Umbilical cord (tissue), 2 donors: ENCODE data around the gene TMPRSS3. TPM values are rescaled to one million over a fixed set of nuclear protein-coding genes. Genes with fewer than 3 reads are reported as not detected.

Experiments used
- DNase-seq: peaks from one replicate; pipeline ENCODE4 v3.0.0-alpha.2; 2015; ENCODE audit warnings: low spot score
- total RNA-seq: library from RNA; depleted of rRNA; stranded (reverse); fragments of >200 nt; gene quantifications from one replicate; pipeline ENCODE4 v1.2.3, GENCODE V29; 2014; ENCODE audit warnings: low replicate concordance; ENCODE audit not compliant: insufficient read depth

Gene TMPRSS3
- total RNA-seq, 1 donor from 2014 or later: 1.7 TPM

DNA sequence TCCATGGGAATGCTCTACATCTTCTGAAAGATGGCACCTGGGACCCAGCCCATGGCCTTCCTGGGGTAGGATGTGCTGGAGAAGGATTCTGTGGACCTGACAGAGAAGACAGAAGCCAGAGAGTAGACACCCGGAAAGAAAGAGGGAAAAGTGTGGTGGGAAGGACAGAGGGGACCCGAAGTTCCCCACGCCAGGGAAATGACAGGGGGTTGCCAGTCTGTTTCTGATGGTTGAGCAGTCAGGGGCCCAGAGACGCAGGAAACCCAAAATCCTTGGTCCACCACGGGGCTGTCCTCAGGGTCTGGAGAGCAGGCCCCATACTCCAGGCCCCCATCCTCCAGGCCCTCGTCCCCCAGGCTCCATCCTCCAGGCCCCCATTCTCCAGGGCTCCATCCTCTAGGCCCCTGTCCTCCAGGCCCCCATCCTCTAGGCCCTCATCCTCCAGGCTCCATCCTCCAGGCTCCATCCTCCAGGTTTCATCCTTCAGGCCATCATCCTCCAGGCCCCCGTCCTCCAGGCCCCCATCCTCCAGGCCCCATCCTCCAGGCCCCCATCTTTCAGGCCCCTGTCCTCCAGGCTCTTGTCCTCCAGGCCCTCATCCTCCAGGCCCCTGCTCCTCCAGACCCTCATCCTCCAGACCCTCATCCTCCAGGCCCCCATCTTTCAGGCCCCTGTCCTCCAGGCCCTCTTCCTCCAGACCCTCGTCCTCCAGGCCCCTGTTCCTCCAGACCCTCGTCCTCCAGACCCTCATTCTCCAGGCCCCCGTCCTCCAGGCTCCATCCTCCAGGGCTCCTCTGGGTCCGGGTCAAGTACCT, 44.0 kb downstream of the TMPRSS3 start:
- no peak for DNase-seq

DNA sequence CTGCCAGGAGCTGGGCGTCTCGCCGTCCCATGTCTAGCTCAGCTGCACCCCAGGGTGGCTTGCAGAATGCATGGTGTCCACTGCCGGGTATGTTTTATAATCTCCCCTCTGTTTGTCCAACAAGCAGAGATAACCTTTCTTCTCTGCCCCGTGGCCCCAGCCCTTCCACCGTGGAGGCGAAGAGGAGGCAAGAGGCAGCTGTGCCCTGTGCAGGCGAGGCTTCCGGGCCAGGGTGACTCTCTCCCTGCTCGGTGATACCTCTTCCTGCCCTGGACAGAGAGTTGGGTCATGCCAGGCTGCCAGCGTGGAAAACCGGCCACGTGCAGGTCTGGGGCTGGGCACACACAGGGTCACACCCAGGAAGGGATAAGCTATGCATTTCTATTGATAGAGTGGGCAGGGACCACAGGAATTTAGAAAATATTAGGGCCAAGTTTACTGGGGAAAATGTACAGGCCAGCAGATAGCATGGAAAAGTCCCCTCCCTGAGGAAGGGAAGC, 44.9 kb downstream of the TMPRSS3 start, which contains the start of gene TFF2:
TFF2 (minus strand) TSS at position 68 of the 500 bp plus-strand sequence; CDS start at position 31, 37 bp downstream.
- DNase-seq: no peak

DNA sequence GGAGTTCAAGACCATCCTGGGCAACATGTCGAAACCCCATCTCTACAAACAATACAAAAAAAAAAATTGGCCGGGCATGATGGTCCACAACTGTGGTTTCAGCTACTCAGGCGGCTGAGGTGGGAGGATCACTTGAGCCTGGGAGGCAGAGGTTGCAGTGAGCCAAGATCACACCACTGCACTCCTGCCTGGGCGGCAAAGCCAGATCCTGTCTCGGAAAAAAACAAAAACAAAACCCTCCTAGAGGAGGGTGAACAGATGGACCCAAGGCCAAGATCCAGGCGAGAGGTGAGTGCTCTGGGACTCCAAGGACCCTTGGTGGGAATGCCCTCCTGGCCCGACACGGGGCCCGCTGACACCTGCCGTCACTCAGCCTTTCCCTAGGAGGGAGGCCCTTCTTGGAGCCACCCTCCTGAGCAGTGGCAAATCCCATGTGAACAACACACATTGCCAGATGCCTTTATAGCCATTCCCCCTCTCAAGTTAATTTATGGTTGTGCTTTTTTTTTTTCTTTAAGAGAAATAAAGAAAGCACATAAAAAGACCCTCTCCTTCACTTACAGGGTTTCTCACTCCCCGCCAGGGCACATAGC, 45.4 kb downstream of the TMPRSS3 start:
- no peak for DNase-seq

DNA sequence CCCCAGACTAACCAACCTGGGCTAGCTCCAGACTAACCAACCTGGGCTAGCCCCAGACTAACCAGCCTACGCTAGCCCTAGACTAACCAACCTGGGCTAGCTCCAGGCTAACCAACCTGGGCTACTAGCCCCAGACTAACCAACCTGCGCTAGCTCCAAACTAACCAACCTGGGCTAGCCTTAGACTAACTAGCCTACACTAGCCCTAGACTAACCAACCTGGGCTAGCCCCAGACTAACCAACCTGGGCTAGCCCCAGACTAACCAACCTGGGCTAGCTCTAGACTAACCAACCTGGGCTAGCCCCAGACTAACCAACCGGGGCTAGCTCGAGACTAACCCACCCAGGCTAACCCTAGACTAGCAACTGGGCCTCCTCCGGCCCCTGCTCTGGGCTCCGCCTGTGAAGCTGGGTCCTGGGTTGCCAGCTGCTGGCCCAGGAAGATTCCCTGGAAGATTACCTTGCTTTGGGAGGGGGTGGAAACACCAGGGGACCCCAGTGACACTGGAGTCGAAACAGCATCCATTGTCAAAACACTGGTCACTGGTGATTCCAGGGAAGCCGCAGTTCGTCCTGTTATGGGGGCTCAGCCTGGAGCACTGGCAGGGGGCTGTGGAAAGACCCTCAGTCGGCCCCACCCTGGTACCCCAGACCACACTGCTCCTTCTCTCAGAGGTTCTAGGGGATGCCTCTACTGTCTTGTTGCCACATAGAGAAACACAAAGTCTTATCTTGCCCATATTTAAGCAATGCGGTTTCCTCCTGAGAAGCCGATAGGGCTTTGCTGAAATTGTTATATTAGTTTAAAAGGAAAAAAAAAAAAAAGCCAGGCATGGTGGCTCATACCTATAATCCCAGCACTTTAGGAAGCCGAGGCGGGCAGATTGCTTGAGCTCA, 46.2 kb downstream of the TMPRSS3 start:
- no peak for DNase-seq

DNA sequence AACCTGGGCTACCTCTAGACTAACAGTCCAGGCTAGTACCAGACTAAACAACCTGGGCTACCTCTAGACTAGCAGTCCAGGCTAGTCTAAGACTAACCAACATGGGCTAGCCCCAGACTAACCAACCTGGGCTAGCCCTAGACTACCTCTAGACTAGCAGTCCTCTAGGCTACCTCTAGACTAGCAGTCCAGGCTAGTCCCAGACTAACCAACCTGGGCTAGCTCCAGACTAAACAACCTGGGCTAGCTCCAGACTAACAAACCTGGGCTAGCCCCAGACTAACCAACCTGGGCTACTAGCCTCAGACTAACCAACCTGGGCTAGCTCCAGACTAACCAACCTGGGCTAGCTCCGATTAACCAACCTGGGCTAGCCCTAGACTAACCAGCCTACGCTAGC, 47.1 kb downstream of the TMPRSS3 start:
- no peak for DNase-seq

DNA sequence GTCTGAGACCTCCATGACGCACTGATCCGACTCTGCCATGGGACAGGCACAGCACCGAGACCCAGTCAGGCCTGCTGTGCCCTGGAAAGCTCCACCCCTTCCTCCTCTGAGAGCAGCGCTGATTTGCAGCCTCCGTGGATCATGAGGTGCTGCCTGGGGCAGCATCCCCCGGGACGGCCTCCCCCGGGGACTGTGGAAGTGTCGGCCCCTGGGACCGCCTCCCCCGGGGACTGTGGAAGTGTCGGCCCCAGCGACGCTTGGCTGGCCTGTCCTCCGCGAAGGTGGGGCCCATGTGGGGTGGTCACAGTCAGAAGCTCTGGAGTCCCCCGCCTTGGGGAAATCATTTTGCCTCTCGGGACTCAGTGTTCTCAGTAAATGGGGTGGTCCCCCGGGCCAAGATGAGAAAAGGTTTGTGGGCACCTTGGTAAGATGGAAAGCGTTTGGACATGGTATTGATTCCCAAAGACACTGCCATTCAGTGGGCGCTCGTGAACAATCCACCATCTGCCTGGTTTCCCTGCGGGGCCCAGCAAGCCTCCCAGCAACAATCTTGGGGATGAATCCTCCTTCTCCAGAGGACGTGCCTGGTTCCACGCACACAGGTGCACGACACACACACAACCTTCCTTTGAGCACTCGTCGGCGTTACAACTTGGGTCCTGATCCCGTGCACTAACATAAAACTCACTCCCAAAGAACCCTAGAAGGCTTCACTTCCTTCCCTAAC, 48.1 kb downstream of the TMPRSS3 start:
- DNase-seq: no peak

DNA sequence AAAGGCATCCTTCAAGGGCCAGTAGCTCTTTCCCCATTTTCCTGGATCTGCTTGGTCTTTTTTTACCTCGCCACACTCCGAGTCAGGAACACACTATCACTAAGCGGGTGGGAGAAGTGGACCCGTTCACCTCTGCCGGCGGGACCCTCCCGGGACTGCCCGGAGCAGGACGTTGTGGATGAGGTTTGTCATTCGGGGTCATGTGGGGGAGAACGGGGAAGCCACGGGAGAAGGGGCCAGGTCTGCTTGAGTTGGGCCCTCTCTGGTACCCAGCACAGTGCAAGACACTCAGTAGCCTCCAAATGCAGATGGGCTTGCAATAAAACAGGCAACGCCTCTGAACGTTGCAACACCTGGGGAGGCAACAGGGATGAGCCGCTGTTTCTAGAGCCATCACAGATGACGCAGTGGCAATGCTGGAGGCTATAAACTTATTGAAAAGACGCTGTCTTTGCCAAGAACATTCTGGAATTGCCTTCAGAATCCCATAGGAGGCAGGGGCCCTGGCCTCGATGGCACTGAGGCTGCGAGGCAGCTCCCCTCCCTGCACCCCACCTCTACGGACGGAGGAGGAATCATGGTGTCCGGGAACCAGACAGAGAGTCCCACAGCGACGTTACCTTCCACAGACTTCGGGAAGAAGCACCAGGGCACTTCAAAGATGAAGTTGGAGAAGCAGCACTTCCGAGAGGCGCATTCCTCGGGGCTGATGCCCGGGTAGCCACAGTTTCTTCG, 48.8 kb downstream of the TMPRSS3 start:
- no peak for DNase-seq

DNA sequence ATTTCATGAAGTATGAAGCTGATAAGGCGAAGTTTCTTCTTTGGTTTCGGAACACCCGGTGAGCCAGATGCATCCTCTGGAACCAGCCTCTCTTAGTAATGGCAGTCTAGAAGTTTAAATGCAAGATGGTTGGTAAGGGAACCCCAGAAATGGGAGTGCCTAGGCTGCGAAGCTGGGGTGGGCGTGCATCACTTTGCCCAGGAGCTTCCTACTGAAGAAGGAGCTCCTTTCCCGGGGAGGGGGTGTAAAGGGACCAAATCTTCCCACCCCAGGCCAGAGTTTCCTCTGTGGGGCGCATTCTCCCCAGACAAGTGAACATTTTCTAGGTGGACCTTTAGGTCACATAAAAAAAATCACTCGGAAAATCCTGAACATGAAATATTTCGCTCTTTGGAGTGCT, 49.4 kb downstream of the TMPRSS3 start:
- DNase-seq: no peak

DNA sequence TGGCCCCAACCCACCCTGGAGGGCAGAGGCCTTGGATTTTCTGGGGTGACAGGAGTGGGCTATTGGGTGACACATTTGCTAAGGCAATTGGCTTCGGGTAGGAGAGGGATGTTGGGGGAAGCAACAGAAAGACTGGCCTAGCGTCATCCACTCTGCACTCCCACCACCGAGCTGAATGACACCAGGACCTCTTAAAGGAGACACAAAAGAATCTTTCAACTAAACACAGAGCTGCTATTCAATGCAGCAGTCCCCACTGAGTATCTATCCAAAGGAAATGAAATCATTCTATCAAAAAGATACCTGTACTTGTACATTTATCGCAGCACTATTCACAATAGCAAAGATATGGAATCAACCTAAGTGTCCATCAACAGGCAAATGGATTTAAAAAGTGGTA, 51.2 kb downstream of the TMPRSS3 start:
- no peak for DNase-seq

DNA sequence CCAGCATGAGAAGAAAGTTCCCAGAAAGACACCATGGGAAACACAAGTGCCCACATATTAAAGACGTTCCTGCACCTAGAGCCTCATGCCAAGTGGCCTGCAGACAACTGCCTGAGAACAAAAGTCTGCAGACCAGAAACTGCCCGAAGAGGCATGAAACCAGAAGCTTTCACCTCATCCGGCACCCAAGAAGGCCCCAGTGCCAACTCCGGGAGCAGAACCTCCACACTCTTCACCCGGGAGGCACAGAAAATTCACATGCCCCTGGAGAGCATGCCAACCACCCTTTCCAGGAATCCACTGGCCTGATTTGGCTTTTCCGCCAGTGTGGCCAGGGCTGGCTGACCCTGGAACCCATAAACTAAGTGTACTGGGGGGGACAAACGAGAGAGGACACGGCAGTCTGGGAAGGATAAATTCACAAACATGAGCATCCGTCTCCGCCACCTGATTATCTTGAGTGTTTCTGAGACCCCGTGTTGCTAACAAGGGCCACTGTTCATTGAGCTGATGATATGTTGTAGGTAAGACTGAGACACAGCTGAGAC, 51.8 kb downstream of the TMPRSS3 start:
- no peak for DNase-seq

DNA sequence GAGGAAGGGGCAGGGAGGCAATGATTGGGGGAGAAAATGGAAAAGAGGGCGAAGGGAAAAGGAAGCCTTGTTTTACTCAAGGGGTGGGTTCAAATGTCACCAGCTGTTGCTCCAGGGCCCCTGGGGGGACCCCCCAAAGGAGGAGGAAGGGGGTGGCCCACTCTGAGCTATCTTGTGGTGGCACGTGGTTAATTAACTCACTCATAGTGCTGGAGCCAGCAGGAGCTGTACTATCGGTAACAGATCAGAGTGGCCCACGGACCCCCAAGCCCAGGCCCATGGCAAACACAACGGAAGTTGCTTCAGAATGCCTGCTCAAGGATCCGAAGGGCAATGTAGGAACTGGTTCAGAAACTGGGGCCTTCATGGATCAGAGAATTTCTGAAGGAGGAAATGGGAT, 52.3 kb downstream of the TMPRSS3 start:
- DNase-seq: no peak

DNA sequence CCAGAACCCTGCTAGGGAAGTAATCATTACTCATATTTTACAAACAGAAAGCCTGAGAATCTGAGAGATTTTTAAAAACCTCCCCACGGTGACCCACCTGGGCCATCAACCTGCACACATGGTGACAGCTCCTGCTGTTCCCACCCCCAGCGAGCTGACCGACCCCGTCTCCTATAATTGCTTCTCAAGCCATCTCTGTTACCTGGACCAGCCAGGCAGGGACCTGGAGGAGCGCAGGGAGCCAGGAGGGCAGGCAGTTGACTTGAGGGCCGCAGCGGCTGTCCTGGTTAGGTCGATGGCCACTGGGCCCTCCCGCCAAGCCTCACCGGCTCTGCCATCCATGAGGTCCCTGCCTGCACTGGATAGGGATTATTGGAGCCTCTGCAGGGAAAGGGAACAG, 52.8 kb downstream of the TMPRSS3 start:
- no peak for DNase-seq

DNA sequence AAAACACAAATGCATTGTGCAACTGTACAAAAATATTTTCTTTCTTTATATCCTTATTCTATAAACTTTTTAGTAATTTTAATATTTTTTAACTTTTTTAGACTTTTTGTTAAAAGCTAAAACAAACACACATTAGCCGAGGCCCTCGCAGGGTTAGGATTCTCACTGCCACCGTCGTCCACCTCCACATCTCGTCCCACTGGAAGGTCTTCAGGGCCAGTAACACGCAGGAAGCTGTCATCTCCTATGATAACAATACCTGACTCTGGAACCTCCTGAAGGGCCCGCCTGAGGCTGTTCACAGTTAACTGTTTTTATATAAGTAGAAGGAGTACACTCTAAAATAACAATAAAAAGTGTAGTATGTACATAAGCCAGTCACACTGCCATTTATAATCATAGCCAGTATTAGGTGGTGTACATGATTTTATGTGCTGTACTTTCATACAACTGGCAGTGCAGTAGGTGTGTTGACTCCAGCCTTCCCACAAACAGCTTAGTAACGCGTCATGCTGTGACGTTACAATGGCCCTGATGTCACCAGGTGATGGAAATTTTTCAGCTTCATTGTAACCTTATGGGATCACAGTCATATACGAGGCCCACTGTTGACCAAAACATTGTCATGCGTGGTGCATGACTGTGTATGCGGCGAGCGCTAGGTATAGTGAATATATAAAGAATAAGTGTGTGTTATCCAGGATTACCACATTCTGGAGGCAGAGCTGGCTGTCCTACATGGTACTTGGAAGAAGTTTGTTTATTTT, 53.9 kb downstream of the TMPRSS3 start:
- no peak for DNase-seq

DNA sequence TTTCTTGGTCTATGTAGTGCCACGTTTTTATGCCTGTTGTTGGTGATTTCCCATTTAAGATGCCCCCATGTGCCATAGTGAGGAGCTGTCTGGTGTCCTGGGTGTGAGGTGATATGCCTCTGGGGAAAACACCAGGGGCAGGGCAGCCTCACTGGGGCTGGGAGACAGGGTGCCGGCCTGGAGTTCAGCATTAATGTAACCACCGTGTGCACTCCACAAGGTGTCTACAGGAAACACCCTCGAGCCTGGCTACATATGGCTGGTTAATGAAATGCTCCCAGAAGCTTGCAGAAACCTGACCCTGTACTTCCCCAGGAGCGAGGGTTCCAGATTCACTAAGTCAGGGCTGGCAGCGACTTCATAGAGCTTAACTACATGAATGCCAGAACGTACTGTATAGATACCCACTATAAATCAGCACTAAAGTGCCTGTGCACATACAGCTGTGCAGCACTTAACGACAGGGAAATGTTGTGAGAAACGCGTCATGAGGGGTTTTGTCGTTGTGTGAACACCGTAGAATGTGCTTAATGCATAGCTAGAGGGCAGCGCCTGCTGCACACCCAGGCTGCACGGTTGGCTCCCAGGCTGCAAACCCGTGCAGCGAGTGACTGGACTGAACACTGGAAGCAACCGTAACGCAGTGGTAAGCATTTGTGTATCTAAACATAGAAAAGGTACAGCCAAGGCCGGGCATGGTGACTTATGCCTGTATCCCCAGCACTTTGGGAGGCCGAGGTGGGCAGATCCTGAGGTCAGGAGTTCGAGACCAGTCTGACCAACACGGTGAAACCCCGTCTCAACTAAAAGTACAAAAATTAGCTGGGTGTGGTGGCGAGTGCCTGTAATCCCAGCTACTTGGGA, 55.4 kb downstream of the TMPRSS3 start:
- DNase-seq: peak; percentile 11

DNA sequence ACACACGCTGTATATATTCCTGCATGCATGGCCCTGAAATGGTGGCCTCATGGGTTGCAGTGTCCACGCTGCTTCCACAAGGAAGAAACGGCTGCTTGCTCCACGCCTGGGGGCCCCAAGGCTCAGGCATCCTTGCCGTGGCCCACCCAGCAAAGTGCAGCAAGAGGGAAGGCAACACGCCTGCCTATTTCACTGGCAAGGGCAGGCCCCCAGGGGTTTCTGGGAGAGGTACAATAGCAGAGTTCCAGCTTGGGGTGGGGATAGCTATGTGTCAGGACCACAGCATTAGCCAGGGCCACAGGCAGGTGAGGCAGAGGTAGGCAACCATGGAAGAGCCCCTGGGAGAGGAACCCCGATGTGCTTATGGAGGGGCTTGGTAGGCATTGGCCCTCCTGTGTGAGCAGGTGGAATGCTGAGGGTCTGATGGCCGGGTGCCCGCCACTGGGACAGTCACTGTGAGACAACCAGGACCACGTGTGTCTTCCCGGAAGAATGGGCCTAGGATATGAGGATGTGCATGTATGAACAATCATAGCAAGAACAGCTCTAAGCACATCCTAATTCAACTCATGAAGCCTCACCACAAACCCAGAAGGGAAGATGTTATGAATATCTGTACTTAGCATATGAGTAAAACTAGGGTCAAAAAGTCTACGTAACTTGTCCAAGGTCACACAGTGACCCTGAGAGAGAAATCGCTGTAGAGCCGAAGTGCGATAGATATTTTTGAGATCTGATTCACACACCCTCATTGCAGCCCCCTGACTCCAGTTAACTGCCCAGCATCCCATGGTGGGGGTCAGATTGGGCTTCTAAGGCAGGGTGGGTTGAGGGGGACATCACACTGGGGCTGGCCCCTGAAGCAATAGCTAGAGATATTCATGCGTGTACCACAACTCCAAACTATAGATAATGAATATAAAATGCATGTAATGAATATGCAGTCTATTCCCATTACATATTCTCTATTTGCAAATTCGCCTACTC, 56.8 kb downstream of the TMPRSS3 start:
- DNase-seq: no peak

DNA sequence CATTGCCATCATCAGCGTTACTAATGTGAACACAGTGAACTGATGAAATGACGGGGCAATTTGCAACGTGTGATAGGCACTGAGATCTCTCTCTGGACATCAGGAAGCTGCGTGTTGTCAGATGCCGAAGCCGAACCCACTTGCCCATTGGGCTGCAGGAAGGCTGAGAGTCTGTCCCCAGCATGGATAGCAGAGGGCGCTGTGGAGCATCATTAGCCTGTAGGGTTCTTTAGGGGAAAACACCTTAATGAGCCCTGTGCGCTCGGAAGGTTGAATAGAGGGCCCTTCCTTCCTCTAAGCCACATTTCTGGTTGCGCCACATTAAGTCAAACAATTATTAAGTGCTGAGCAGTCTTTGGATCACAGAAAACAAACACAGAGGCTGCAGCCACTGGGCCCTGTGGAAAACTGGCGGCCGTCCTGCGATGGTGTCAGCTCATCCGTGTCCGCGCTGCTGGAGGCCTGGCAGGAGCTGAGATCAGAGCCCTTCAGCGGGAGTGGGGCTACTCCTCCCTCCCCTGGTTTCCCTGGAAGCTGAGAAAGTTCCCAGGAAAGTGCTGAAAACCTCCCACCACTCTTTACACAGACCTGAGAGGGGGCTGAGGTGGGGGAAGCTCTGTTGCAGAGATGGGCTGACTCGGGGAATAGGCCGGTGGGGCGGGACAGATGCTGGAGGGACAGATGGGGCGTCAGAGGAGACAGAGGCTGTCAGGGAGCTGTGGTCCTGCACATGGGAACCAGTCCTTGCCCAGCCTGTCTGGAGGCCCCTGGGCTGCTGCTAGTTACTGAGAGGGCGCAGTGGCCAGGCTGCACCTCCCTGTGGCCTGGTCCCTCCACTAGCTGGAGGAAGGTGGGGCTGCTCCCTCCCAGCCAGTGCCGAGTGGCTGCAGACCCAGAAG, 57.8 kb downstream of the TMPRSS3 start:
- DNase-seq: peak; percentile 42
